IMR-90 (cell line): Measurements from ENCODE around the gene OTP. TPM values are rescaled to one million over a fixed set of nuclear protein-coding genes. Genes with fewer than 3 reads are reported as not detected.

Experiments used
- ATAC-seq: fragments of 200-7000 bp; cut with Tn5 transposase; 2 replicates; pipeline ENCODE4 v1.9.1; 2020; ENCODE audit warnings: low read depth, mild to moderate bottlenecking, moderate library complexity
- BruUV-seq: library from RNA; stranded (reverse); fragments of 400-500 nt; replicated peaks from 2 replicates; lab custom pipeline; 2021; lab: Mats Ljungman, UMichigan
- CTCF ChIA-PET: fragments of 300-600 bp; formaldehyde crosslinking; extraction: SDS; loops from one replicate; lab custom pipeline; 2021; ENCODE audit warnings: antibody characterized with exemption; lab: Yijun Ruan, JAX
- POLR2A ChIA-PET: fragments of 300-600 bp; sonication (Branson Sonifier 250); formaldehyde crosslinking; loops from one replicate; lab custom pipeline; 2022; ENCODE audit warnings: antibody characterized with exemption; ENCODE audit not compliant: unreplicated experiment; lab: Charles Lee
- DNase-seq: peaks from one replicate; pipeline ENCODE4 v3.0.0; 2013
- H2AFZ ChIP-seq: replicated peaks from 2 replicates; pipeline ENCODE3; 2013; ENCODE audit warnings: low read length, mild to moderate bottlenecking; ENCODE audit not compliant: poor library complexity
- H2AK5ac ChIP-seq: 2 replicates; pipeline ENCODE4 v1.6.1; 2013; ENCODE audit warnings: low read depth, low read length, inconsistent platforms
- H2AK9ac ChIP-seq: replicated peaks from 2 replicates; pipeline ENCODE3; 2013; ENCODE audit warnings: mild to moderate bottlenecking, low read depth, low read length, moderate library complexity; ENCODE audit not compliant: poor library complexity
- H2BK120ac ChIP-seq: 2 replicates; pipeline ENCODE4 v1.6.1; 2013; ENCODE audit warnings: low read depth, low read length, inconsistent platforms
- H2BK15ac ChIP-seq: 3 replicates; pipeline ENCODE4 v1.6.1; 2013; ENCODE audit warnings: low read depth, low read length, inconsistent platforms
- H2BK20ac ChIP-seq: 2 replicates; pipeline ENCODE4 v1.6.1; 2013; ENCODE audit warnings: low read depth, mild to moderate bottlenecking, inconsistent platforms, low read length, moderate library complexity
- H2BK5ac ChIP-seq: 2 replicates; pipeline ENCODE4 v1.6.1; 2013; ENCODE audit warnings: mild to moderate bottlenecking, low read depth, low read length, inconsistent platforms; ENCODE audit not compliant: poor library complexity, severe bottlenecking
- H3K14ac ChIP-seq: replicated peaks from 2 replicates; pipeline ENCODE4 v1.6.1; 2013; ENCODE audit warnings: low read depth, low read length, inconsistent platforms
- H3K18ac ChIP-seq: 2 replicates; pipeline ENCODE4 v1.6.1; 2013; ENCODE audit warnings: low read depth, low read length, control low read depth
- H3K23ac ChIP-seq: 2 replicates; pipeline ENCODE4 v1.6.1; 2013; ENCODE audit warnings: low read depth, low read length, inconsistent platforms
- H3K27ac ChIP-seq: 2 replicates; pipeline ENCODE4 v1.5.1; 2013; ENCODE audit warnings: mild to moderate bottlenecking, control low read depth, low read length; ENCODE audit not compliant: insufficient read depth
- H3K27me3 ChIP-seq: 2 replicates; pipeline ENCODE4 v1.6.1; 2013; ENCODE audit warnings: low read length; ENCODE audit not compliant: control insufficient read depth, insufficient read depth
- H3K36me3 ChIP-seq: 2 replicates; pipeline ENCODE4 v1.6.1; 2013; ENCODE audit warnings: low read length, mixed read lengths; ENCODE audit not compliant: control insufficient read depth, insufficient read depth
- H3K4ac ChIP-seq: 2 replicates; pipeline ENCODE4 v1.6.1; 2013; ENCODE audit warnings: low read depth, low read length, inconsistent platforms
- H3K4me1 ChIP-seq: 2 replicates; pipeline ENCODE4 v1.6.1; 2013; ENCODE audit warnings: low read length, mixed read lengths; ENCODE audit not compliant: control insufficient read depth, insufficient read depth
- H3K4me2 ChIP-seq: 2 replicates; pipeline ENCODE4 v1.6.1; 2013; ENCODE audit warnings: low read depth, mild to moderate bottlenecking, control low read depth, low read length, moderate library complexity
- H3K4me3 ChIP-seq: 2 replicates; pipeline ENCODE4 v1.5.1; 2013; ENCODE audit warnings: low read depth, mild to moderate bottlenecking, control low read depth, low read length, moderate library complexity; ENCODE audit not compliant: insufficient read depth
- H3K56ac ChIP-seq: 2 replicates; pipeline ENCODE4 v1.6.1; 2013; ENCODE audit warnings: low read length, inconsistent platforms; ENCODE audit not compliant: insufficient read depth; ENCODE audit errors: extremely low read depth
- H3K79me1 ChIP-seq, 2 experiments: 2 replicates each; pipeline ENCODE4 v1.6.1; 2013; ENCODE audit warnings: low read length in 2 of 2, inconsistent platforms in 1 of 2, low read depth in 1 of 2
- H3K9ac ChIP-seq: 2 replicates; pipeline ENCODE4 v1.6.1; 2013; ENCODE audit warnings: low read depth, low read length, control low read depth
- H3K9me1 ChIP-seq: 2 replicates; pipeline ENCODE4 v1.6.1; 2013; ENCODE audit warnings: low read length, inconsistent platforms; ENCODE audit not compliant: insufficient read depth
- H3K9me3 ChIP-seq: 2 replicates; pipeline ENCODE4 v1.6.1; 2013; ENCODE audit warnings: low read length; ENCODE audit not compliant: control insufficient read depth, insufficient read depth
- H4K20me1 ChIP-seq: 2 replicates; pipeline ENCODE4 v1.6.1; 2013; ENCODE audit warnings: low read length, inconsistent platforms; ENCODE audit not compliant: insufficient read depth
- H4K5ac ChIP-seq: 2 replicates; pipeline ENCODE4 v1.6.1; 2013; ENCODE audit warnings: mild to moderate bottlenecking, low read depth, low read length, control low read depth
- H4K8ac ChIP-seq, 2 experiments: 2 replicates each; pipeline ENCODE4 v1.6.1; 2013; ENCODE audit warnings: low read depth in 2 of 2, low read length in 2 of 2, control low read depth in 1 of 2, inconsistent platforms in 1 of 2
- H4K91ac ChIP-seq: 2 replicates; pipeline ENCODE4 v1.6.1; 2013; ENCODE audit warnings: low read depth, low read length, inconsistent platforms; ENCODE audit not compliant: insufficient read depth
- BHLHE40 ChIP-seq: fragments of 150-350 bp; IDR thresholded peaks from 2 replicates; pipeline ENCODE4 v1.6.1; 2016; ENCODE audit warnings: mild to moderate bottlenecking, low read depth, low read length
- CHD1 ChIP-seq: IDR thresholded peaks from 2 replicates; pipeline ENCODE4 v1.6.1; 2012; ENCODE audit warnings: low read depth, low read length, improper control_type of control experiment
- CTCF ChIP-seq: conservative IDR thresholded peaks from 2 replicates; pipeline ENCODE4 v1.5.1; 2012; ENCODE audit warnings: mild to moderate bottlenecking, low read depth, low read length, improper control_type of control experiment
- ELK1 ChIP-seq: fragments of 150-350 bp; IDR thresholded peaks from 2 replicates; pipeline ENCODE4 v1.6.1; 2016; ENCODE audit warnings: low read depth, mild to moderate bottlenecking, low read length, moderate library complexity, borderline replicate concordance
- MAFK ChIP-seq: IDR thresholded peaks from 2 replicates; pipeline ENCODE4 v1.6.1; 2012; ENCODE audit warnings: low read depth, low read length, improper control_type of control experiment
- MAZ ChIP-seq: IDR thresholded peaks from 2 replicates; pipeline ENCODE4 v1.6.1; 2012; ENCODE audit warnings: low read depth, mild to moderate bottlenecking, low read length, improper control_type of control experiment, moderate library complexity, borderline replicate concordance
- MXI1 ChIP-seq: IDR thresholded peaks from 2 replicates; pipeline ENCODE4 v1.6.1; 2012; ENCODE audit warnings: low read depth, mild to moderate bottlenecking, low read length, moderate library complexity, borderline replicate concordance
- RAD21 ChIP-seq: IDR thresholded peaks from 2 replicates; pipeline ENCODE4 v1.6.1; 2012; ENCODE audit warnings: low read length, improper control_type of control experiment
- RCOR1 ChIP-seq: IDR thresholded peaks from 2 replicates; pipeline ENCODE4 v1.6.1; 2012; ENCODE audit warnings: mild to moderate bottlenecking, low read length, improper control_type of control experiment; ENCODE audit not compliant: insufficient replicate concordance
- WGBS, 2 experiments: methylation state at CpG; one replicate each; pipeline versions ENCODE4 v1.1.5 to v1.1.7; 2013; ENCODE audit warnings: missing lambda C conversion rate in 2 of 2; ENCODE audit not compliant: insufficient read length in 1 of 2; ENCODE audit errors: extremely low coverage in 2 of 2; 5-methylcytosine and 5-hydroxymethylcytosine counted together
- dilution Hi-C: fragments of 300-500 bp; cut with HindIII; formaldehyde crosslinking; loops from one replicate; pipeline ENCODE4 v1.14.3; 2018; ENCODE audit warnings: low sequenced_read_pairs; ENCODE audit not compliant: unreplicated experiment
- in situ Hi-C: fragments of 300-500 bp; cut with MboI; formaldehyde crosslinking; loops from 3 replicates; pipeline ENCODE4 v1.14.3; 2019; ENCODE audit warnings: low sequenced_read_pairs, inconsistent platforms, mixed read lengths
- intact Hi-C: fragments of 100-400 bp; cut with micrococcal nuclease; formaldehyde crosslinking; loops from 2 replicates; pipeline ENCODE4 v1.10.0; 2022
- polyA plus RNA-seq, 3 experiments: library from polyadenylated mRNA; depleted of rRNA; stranded (reverse); fragments of >200 nt; gene quantifications; 2 replicates each; pipeline ENCODE4 v1.2.3, GENCODE V29; 2012; ENCODE audit warnings: low replicate concordance in 1 of 3
- total RNA-seq: library from RNA; depleted of rRNA; stranded (reverse); fragments of >200 nt; gene quantifications from 2 replicates; pipeline ENCODE4 v1.2.3, GENCODE V29; 2012

OTP gene
- total and polyA plus RNA-seq, 2 of the 4 experiments (the other 2 are of a cell fraction) = not detected

DNA sequence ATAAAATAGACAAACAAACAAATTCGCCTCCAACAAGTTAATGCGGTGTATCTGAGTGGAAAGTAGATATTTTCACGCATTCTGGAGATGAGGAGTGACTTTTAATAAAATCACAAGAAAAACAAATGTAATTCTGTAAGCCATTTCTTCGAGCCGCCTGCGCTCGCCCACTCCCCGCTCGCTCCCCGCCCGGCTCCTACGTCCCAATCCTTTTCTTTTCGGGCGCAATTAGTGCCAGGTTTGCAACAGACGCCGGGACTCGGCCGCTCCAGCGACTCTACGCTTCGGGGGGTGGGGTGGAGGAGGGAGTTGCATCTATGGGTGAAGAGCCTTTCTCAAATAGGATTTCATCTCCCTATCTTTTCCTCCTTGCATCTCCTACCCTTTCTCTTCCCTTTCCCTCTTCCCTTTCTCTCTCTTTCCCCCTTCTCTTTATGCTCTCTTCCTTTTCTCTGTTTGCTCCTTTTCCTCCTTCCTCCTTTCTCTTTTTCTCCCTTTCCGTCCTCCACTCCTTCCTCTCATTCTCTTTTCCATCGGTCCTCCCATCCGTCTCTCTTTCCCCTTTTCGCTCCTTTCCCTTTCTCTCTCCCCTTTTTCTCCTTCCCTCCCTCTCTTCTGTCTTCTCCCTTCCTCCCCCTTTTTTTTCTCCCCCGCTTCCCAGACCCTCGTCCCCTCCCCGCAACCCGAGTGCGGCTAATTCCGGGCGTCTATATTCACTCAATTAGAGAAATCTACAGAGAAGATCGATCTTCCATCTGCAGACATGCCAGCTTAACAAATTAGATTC lies 6.1 kb upstream of the OTP start:
- dilution Hi-C loops (no loop called here), in situ Hi-C loops (no loop called here), intact Hi-C loops (loop anchor here (10.0 kb wide), 1 partner anchor 360 kb away; no protein-coding TSS in a partner anchor)
- no peaks in the 10 kb centered on the region for H3K36me3 ChIP-seq
- no peak overlapping the region for H2BK5ac ChIP-seq
- ChIA-PET CTCF (no interaction called here), POLR2A (no interaction called here)
- no peak overlapping the region for H2AK9ac ChIP-seq
- H3K18ac ChIP-seq = no peak overlapping the region
- H4K8ac ChIP-seq = no peak overlapping the region
- no peaks in the 10 kb centered on the region for H3K79me1 ChIP-seq
- H3K27me3 ChIP-seq = peaks cover 89% of the 10 kb centered on the region
- no TSS peak for BruUV-seq
- ATAC-seq = no peak
- H4K20me1 ChIP-seq = peaks cover 6% of the 10 kb centered on the region; the same call in 1 of the 2 replicates
- peaks cover 11% of the 10 kb centered on the region; the same call in 1 of the 2 replicates for H3K9me3 ChIP-seq
- H3K4me2 ChIP-seq = no peak overlapping the region
- 2% methylated on average over 7 of the region's 33 CpGs; no CpG with 5 or more reads in 1 of the 2 experiments for WGBS, 2 experiments
- no peak overlapping the region for H3K4ac ChIP-seq
- H3K9me1 ChIP-seq = no peaks in the 10 kb centered on the region
- H2BK15ac ChIP-seq = no peak overlapping the region
- no peak overlapping the region for H4K5ac ChIP-seq
- H4K91ac ChIP-seq = no peak overlapping the region
- DNase-seq = no peak
- no peak overlapping the region for H2AFZ ChIP-seq
- H2AK5ac ChIP-seq = no peak overlapping the region
- H2BK20ac ChIP-seq = no peak overlapping the region
- H3K4me3 ChIP-seq = no peak overlapping the region
- no peak overlapping the region for H3K27ac ChIP-seq
- TF ChIP-seq MAFK = no peak
- no peak for TF ChIP-seq BHLHE40
- TF ChIP-seq CTCF = no peak
- no peak for TF ChIP-seq CHD1
- no peak for TF ChIP-seq ELK1
- TF ChIP-seq MXI1 = no peak
- no peak for TF ChIP-seq RAD21
- no peak for TF ChIP-seq MAZ
- no peak for TF ChIP-seq RCOR1
- no peak overlapping the region for H3K9ac ChIP-seq
- no peak overlapping the region for H3K23ac ChIP-seq
- H3K14ac ChIP-seq = no peak overlapping the region
- H2BK120ac ChIP-seq = no peak overlapping the region
- H3K4me1 ChIP-seq = peaks cover 2% of the 10 kb centered on the region; the same call in 1 of the 2 replicates
- H3K56ac ChIP-seq = no peak overlapping the region
